Activated T-helper 2 cell treated with anti-CD3 and anti-CD28 coated beads, Interferon-gamma antibody, Interleukin-2, Interleukin-4, amounts not matched to agents 10 μg/mL and 5 μg/mL and 100 μg/mL, durations not matched to agents 14 hours and 24 hours and 36 hours (primary cell): ENCODE measurements around the gene FSD2. TPM values are rescaled to one million over a fixed set of nuclear protein-coding genes. Genes with fewer than 3 reads are reported as not detected.

ENCODE experiments used
- DNase-seq: peaks from one replicate; pipeline ENCODE4 v3.0.0; 2021; ENCODE audit warnings: low spot score
- H3K27ac Mint-ChIP-seq: one replicate; pipeline ENCODE4 v1.8.0; 2021; ENCODE audit warnings: mixed read lengths
- H3K27me3 Mint-ChIP-seq: one replicate; pipeline ENCODE4 v1.8.0; 2021; ENCODE audit warnings: low read depth, mixed read lengths
- H3K36me3 Mint-ChIP-seq: one replicate; pipeline ENCODE4 v1.8.0; 2021; ENCODE audit warnings: low read depth, mixed read lengths
- H3K4me1 Mint-ChIP-seq: one replicate; pipeline ENCODE4 v1.8.0; 2021; ENCODE audit warnings: low read depth, mixed read lengths
- H3K4me3 Mint-ChIP-seq: one replicate; pipeline ENCODE4 v1.8.0; 2021; ENCODE audit warnings: low read depth, mild to moderate bottlenecking, moderate library complexity, mixed read lengths
- H3K9me3 Mint-ChIP-seq: one replicate; pipeline ENCODE4 v1.8.0; 2021; ENCODE audit warnings: mixed read lengths
- intact Hi-C: fragments of 100-400 bp; cut with micrococcal nuclease; formaldehyde crosslinking; loops from one replicate; pipeline ENCODE4 v1.15.1; 2023
- total RNA-seq: library from RNA; stranded (reverse); gene quantifications from 2 replicates; pipeline ENCODE4 v1.2.3, GENCODE V29; 2022

The FSD2 gene
- total RNA-seq, 1 donor from 2014 or later, result not detected

DNA sequence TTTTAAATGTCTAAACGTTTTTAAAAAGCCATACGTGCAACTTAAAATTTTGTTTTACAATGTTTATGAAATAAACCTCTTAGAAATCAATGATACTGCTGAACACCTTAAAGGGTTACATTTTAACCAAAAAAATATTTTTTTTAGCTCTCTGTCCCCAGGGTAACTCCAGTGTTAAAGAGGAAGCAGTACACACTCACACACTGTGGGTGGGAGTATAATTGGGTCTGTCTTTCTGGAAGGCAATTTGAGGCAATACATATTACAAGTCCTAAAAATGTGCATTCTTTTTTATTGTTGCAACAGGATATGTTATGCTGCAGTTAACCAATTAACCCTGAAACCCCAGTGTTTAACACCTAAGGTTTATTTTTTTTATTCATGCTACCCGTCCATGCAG is 37.7 kb upstream of the FSD2 start:
- H3K36me3 Mint-ChIP-seq, result peaks cover 49% of the 10 kb centered on the region
- no peaks in the 10 kb centered on the region for H3K9me3 Mint-ChIP-seq
- no peak overlapping the region for H3K4me3 Mint-ChIP-seq
- intact Hi-C loops, result no loop called here
- DNase-seq, result no peak
- no peak overlapping the region for H3K27ac Mint-ChIP-seq
- H3K27me3 Mint-ChIP-seq, result peaks cover 7% of the 10 kb centered on the region
- H3K4me1 Mint-ChIP-seq, result peaks cover 5% of the 10 kb centered on the region

DNA sequence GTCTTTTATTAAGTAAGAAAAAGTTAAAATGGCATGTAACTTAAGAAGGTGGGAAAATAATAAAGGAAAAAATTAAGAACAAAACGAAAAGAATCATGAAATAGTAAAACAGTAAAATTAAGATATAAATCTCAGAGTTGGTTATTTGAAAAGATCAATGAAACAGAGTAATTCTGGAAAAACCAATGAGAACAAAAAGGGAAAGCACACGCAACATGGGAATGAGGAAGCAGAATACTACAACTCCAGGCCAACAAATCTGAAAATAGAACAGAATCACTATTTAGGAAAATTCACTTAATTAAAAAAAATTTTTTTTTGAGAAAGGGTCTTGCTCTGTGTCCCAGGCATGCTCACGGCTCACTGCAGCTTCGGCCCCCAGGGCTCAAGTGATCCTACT is 34.3 kb upstream of the FSD2 start:
- peaks cover 69% of the 10 kb centered on the region for H3K36me3 Mint-ChIP-seq
- H3K27me3 Mint-ChIP-seq, result peaks cover 5% of the 10 kb centered on the region
- intact Hi-C loops, result no loop called here
- H3K9me3 Mint-ChIP-seq, result no peaks in the 10 kb centered on the region
- H3K4me3 Mint-ChIP-seq, result no peak overlapping the region
- DNase-seq, result no peak
- H3K27ac Mint-ChIP-seq, result no peak overlapping the region
- peaks cover 5% of the 10 kb centered on the region for H3K4me1 Mint-ChIP-seq

GRCh38 chr15:82839136-82839535 is 33.3 kb upstream of the FSD2 start:
- H3K27ac Mint-ChIP-seq, result no peak overlapping the region
- H3K4me3 Mint-ChIP-seq, result no peak overlapping the region
- intact Hi-C loops, result loop anchor here (10.0 kb wide), 1 partner anchor 226 kb away; the partner anchor contains the start of gene BTBD1
- no peak for DNase-seq
- peaks cover 1% of the 10 kb centered on the region for H3K4me1 Mint-ChIP-seq
- H3K36me3 Mint-ChIP-seq, result peaks cover 71% of the 10 kb centered on the region
- no peaks in the 10 kb centered on the region for H3K9me3 Mint-ChIP-seq
- no peaks in the 10 kb centered on the region for H3K27me3 Mint-ChIP-seq

DNA sequence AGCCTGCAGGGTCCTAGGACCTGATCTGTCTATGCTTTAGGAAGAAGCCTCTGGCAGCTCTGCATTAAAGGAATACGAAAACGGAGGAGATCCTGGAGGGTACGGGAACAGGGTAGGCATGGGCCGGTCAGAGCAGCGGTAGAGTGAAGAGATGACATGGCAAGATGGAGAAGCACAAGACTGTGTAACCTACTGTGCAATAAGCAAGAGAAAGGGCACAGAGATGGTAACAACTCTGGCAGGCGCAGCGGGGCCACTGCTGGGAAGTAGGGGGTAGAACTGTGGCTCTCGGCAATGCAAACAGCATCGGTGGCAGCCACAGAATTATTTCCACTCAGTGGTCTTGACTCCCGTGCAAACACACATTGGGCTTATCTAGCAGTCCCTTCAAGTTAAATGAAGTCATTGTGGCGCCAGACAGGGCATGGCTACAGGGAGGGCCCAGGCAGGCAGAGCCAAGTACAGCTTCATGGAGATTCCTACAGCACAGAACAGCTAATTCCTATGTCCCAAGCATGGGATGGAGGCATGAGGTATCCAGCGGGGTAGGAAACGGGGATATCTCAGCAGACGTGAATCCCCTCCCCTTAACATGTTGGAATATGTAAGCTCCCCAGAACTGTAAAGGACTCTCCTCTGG is 32.3 kb upstream of the FSD2 start:
- peaks cover 4% of the 10 kb centered on the region for H3K4me1 Mint-ChIP-seq
- no peak for DNase-seq
- no peak overlapping the region for H3K4me3 Mint-ChIP-seq
- no peaks in the 10 kb centered on the region for H3K9me3 Mint-ChIP-seq
- peaks cover 72% of the 10 kb centered on the region for H3K36me3 Mint-ChIP-seq
- H3K27ac Mint-ChIP-seq, result no peak overlapping the region
- intact Hi-C loops, result loop anchor here (10.0 kb wide), 1 partner anchor 227 kb away; the partner anchor contains the start of gene BTBD1
- H3K27me3 Mint-ChIP-seq, result no peaks in the 10 kb centered on the region

- Mint-ChIP-seq H3K27ac (no peak overlapping the region), H3K4me1 (peaks cover 31% of the 10 kb centered on the region), H3K4me3 (no peak overlapping the region), H3K36me3 (peaks cover 88% of the 10 kb centered on the region), H3K27me3 (no peaks in the 10 kb centered on the region), H3K9me3 (no peaks in the 10 kb centered on the region)
- intact Hi-C loops, result loop anchor here (10.0 kb wide), 1 partner anchor 229 kb away; the partner anchor contains the start of gene BTBD1
- no peak for DNase-seq
Measured at GRCh38 chr15:82835391-82835917, 29.6 kb upstream of the FSD2 start.

- DNase-seq, result no peak
- Mint-ChIP-seq H3K4me1 (peaks cover 42% of the 10 kb centered on the region), H3K27me3 (no peaks in the 10 kb centered on the region), H3K4me3 (no peak overlapping the region), H3K36me3 (peaks cover 90% of the 10 kb centered on the region), H3K27ac (peak overlapping the region; percentile 91), H3K9me3 (no peaks in the 10 kb centered on the region)
- intact Hi-C loops, result loop anchor here (2.0 to 10.0 kb wide), 5 partner anchors 117 to 231 kb away; partner anchors contain the start of genes BTBD1, C15orf40 and RAMAC
Measured at GRCh38 chr15:82833362-82833682, 27.5 kb upstream of the FSD2 start.

DNA sequence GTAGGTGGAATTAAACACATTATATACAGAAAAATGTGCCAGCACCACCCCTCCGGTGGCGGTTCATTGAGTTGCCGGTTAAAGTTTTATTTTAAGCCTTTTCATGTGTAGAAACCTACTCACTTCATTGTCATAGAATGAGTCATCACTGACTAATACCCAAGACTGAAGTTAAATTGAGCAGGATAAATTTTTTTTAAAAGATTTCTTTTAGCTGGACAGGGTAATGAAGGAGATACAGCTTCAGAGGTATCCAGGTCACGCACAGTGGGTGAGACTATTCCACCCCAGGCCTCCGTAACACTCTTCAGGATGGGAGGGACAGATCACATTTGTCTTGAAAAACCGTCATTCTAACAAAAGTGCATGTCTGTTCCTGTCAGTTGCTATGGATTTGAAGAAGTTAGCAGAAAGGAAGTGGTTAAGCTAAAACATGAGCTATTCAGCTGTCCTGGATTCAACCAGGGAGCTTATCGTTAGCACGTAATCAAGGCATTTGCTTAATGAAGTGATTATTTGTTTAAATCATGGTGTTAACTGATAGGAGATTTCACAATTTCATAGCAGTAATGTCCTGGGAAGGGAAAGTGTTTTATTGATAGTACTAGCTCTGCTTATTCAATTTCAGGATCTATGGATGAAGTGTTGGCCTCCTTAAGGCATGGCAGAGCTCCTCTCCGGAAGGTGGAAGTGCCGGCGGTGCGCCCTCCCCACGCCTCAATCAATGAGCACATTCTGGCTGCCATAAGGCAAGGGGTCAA is 26.9 kb upstream of the FSD2 start:
- peak overlapping the region; percentile 91 for H3K27ac Mint-ChIP-seq
- intact Hi-C loops, result loop anchor here (1.0 to 10.0 kb wide), 6 partner anchors 21 to 232 kb away; partner anchors contain the start of genes BTBD1, C15orf40 and RAMAC
- peaks cover 90% of the 10 kb centered on the region for H3K36me3 Mint-ChIP-seq
- H3K27me3 Mint-ChIP-seq, result no peaks in the 10 kb centered on the region
- peak; percentile 30 for DNase-seq
- H3K4me3 Mint-ChIP-seq, result peak overlapping the region; percentile 49
- peaks cover 46% of the 10 kb centered on the region for H3K4me1 Mint-ChIP-seq
- no peaks in the 10 kb centered on the region for H3K9me3 Mint-ChIP-seq

- no peaks in the 10 kb centered on the region for H3K27me3 Mint-ChIP-seq
- no peaks in the 10 kb centered on the region for H3K9me3 Mint-ChIP-seq
- peak overlapping the region; percentile 91 for H3K27ac Mint-ChIP-seq
- peaks cover 90% of the 10 kb centered on the region for H3K36me3 Mint-ChIP-seq
- no peak for DNase-seq
- intact Hi-C loops, result loop anchor here (1.0 to 10.0 kb wide), 6 partner anchors 21 to 233 kb away; partner anchors contain the start of genes BTBD1, C15orf40 and RAMAC
- H3K4me3 Mint-ChIP-seq, result peak overlapping the region; percentile 49
- H3K4me1 Mint-ChIP-seq, result peaks cover 46% of the 10 kb centered on the region
Measured at GRCh38 chr15:82831894-82832600, 26.2 kb upstream of the FSD2 start.

DNA sequence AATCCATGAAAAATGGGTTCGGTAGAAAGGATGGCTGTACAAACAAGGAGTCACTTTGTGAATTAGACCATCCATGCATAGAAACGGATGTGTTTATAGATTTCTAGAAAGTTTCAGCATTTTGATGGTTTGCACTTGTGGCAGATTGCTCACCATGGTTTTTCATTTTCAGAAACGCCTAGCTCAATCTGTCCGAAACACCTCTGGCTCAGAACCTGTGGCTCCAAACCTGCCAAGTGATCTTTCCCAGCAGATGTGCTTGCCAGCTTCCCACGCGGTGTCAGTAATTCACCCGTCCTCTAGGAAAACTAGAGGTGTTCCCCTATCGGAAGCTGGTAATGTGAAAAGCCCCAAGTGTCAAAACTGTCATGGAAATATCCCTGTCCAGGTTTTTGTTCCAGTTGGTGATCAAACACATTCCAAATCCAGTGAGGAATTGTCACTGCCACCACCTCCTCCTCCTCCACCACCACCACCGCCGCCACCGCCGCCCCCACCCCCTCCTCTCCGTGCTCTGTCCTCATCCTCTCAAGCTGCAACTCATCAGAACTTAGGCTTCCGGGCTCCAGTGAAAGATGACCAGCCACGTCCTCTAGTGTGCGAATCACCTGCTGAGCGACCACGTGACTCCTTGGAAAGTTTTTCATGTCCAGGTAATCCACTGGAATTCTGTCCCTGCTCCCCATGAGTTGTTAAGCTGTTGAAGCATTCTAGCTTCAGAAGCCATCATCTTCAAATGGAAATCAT is 24.7 kb upstream of the FSD2 start:
- no peak overlapping the region for H3K27ac Mint-ChIP-seq
- H3K36me3 Mint-ChIP-seq, result peaks cover 89% of the 10 kb centered on the region
- H3K4me1 Mint-ChIP-seq, result peaks cover 46% of the 10 kb centered on the region
- DNase-seq, result no peak
- no peak overlapping the region for H3K4me3 Mint-ChIP-seq
- H3K9me3 Mint-ChIP-seq, result no peaks in the 10 kb centered on the region
- intact Hi-C loops, result loop anchor here (5.0 to 10.0 kb wide), 4 partner anchors 137 to 234 kb away; partner anchors contain the start of genes BTBD1, C15orf40 and RAMAC
- H3K27me3 Mint-ChIP-seq, result no peaks in the 10 kb centered on the region

GRCh38 chr15:82829234-82829633 is 23.4 kb upstream of the FSD2 start:
- Mint-ChIP-seq H3K4me1 (peaks cover 45% of the 10 kb centered on the region), H3K9me3 (no peaks in the 10 kb centered on the region), H3K27ac (no peak overlapping the region), H3K4me3 (no peak overlapping the region), H3K36me3 (peaks cover 81% of the 10 kb centered on the region), H3K27me3 (no peaks in the 10 kb centered on the region)
- intact Hi-C loops, result no loop called here
- DNase-seq, result no peak

DNA sequence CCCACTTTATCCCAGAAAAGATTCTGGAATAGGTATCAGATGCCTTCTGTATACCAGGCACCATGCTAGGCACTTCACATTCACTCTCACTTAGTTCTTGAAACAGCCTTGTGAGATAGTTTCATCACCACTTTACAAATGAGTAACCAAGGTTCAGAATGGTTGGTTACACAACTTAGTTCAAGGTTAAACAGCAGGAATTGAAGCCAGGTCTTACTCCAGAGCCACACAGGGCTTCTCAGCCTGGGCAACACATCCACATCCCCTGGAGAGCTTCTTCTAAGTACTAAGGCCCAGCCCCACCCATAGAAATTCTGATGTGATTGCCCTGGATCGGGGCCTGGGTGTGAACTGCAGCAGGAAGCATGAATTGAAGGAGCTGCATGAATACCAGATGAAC is 22.2 kb upstream of the FSD2 start:
- intact Hi-C loops, result no loop called here
- DNase-seq, result no peak
- Mint-ChIP-seq H3K9me3 (no peaks in the 10 kb centered on the region), H3K27ac (no peak overlapping the region), H3K4me3 (no peak overlapping the region), H3K36me3 (peaks cover 73% of the 10 kb centered on the region), H3K27me3 (no peaks in the 10 kb centered on the region), H3K4me1 (peaks cover 40% of the 10 kb centered on the region)

DNA sequence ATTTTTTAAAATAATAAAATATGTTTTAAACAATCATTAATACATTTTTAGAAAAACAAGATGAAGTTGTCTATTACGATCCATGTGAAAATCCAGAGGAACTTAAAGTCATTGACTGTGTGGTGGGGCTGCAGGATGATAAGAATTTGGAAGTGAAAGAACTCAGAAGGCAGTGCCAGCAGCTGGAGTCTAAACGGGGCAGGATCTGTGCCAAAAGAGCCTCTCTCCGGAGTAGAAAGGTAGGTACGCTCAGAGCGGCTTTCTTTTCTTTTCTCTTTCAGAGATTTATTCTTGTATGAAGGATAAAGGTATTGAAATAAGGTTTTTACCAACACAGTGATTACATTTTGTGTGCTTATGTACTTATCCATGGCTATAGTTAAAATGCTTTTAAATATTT is 17.2 kb upstream of the FSD2 start:
- Mint-ChIP-seq H3K4me1 (peaks cover 2% of the 10 kb centered on the region), H3K4me3 (no peak overlapping the region), H3K36me3 (peaks cover 69% of the 10 kb centered on the region), H3K9me3 (no peaks in the 10 kb centered on the region), H3K27me3 (no peaks in the 10 kb centered on the region), H3K27ac (no peak overlapping the region)
- intact Hi-C loops, result no loop called here
- no peak for DNase-seq
